K562 (cell line): Measurements from ENCODE around the gene DPEP2. TPM values are rescaled to one million over a fixed set of nuclear protein-coding genes. Genes with fewer than 3 reads are reported as not detected.

Experiments
- ATAC-seq: fragments of 200-7000 bp; cut with Tn5 transposase; 3 replicates; pipeline ENCODE4 v1.9.1; 2020; ENCODE audit warnings: moderate library complexity
- BruUV-seq: library from RNA; stranded (reverse); fragments of 400-500 nt; replicated peaks from 2 replicates; lab custom pipeline; 2021; lab: Mats Ljungman, UMichigan
- CTCF ChIA-PET: fragments of 300-600 bp; formaldehyde crosslinking; extraction: SDS; loops from one replicate; lab custom pipeline; 2021; ENCODE audit warnings: low intra/inter-chr PET ratio; lab: Yijun Ruan, JAX
- POLR2A ChIA-PET: fragments of 300-600, 350-650 bp; sonication (Branson Sonifier 250); formaldehyde crosslinking; extraction: SDS; loops from one replicate; lab custom pipeline; 2021; ENCODE audit warnings: antibody characterized with exemption, inconsistent platforms; lab: Yijun Ruan, JAX
- DNase-seq, 4 experiments: peaks; one replicate each; pipeline versions ENCODE4 v3.0.0 to v3.0.0-alpha.2; 2011 to 2018; ENCODE audit warnings: low spot score in 3 of 4, mixed read lengths in 3 of 4; ENCODE audit errors: extremely low read depth in 1 of 4
- FAIRE-seq: peaks from 2 replicates; lab custom pipeline; 2011; peaks lifted over from hg19 to GRCh38; lab: Jason Lieb, UNC
- H2AFZ ChIP-seq: 2 replicates; pipeline ENCODE4 v1.6.0; 2011; ENCODE audit warnings: low read depth, low read length, control low read depth, inconsistent platforms
- H3K27ac ChIP-seq: fragments of 200-600 bp; 3 replicates; pipeline ENCODE4 v1.8.0; 2011; ENCODE audit warnings: low read depth, mild to moderate bottlenecking, control low read depth, inconsistent platforms, low read length, moderate library complexity, mixed read lengths; ENCODE audit errors: extremely low read depth
- H3K27me3 ChIP-seq, 2 experiments: fragments of 300-600 bp in 1 of 2; 2 replicates in 1 of 2; 3 replicates in 1 of 2; pipeline versions ENCODE4 v1.6.0 to v1.8.0; 2011; ENCODE audit warnings: inconsistent platforms in 2 of 2, low read length in 2 of 2, mild to moderate bottlenecking in 1 of 2, mixed read lengths in 1 of 2, moderate library complexity in 1 of 2; ENCODE audit not compliant: control insufficient read depth in 2 of 2, insufficient read depth in 2 of 2
- H3K36me3 ChIP-seq: fragments of 300-600 bp; 3 replicates; pipeline ENCODE4 v1.8.0; 2011; ENCODE audit warnings: mild to moderate bottlenecking, low read length, inconsistent platforms; ENCODE audit not compliant: control insufficient read depth, insufficient read depth
- H3K4me1 ChIP-seq, 2 experiments: fragments of 200-600 bp in 1 of 2; replicated peaks in 1 of 2; 2 replicates in 1 of 2; 3 replicates in 1 of 2; pipeline versions ENCODE4 v1.5.1 to v1.8.0; 2011; ENCODE audit warnings: inconsistent platforms in 2 of 2, low read length in 2 of 2, mild to moderate bottlenecking in 1 of 2, mixed read lengths in 1 of 2, moderate library complexity in 1 of 2; ENCODE audit not compliant: control insufficient read depth in 2 of 2, insufficient read depth in 2 of 2
- H3K4me2 ChIP-seq: 2 replicates; pipeline ENCODE4 v1.6.1; 2011; ENCODE audit warnings: low read length, control low read depth, inconsistent platforms, mixed read lengths; ENCODE audit not compliant: insufficient read depth
- H3K4me3 ChIP-seq: fragments of 200-600 bp; sonication (generic), shearing (Covaris generic); 2 replicates; pipeline ENCODE4 v1.5.1; 2016; ENCODE audit warnings: control low read depth, inconsistent platforms
- H3K79me2 ChIP-seq: fragments of 200-600 bp; 3 replicates; pipeline ENCODE4 v1.8.0; 2011; ENCODE audit warnings: low read length, inconsistent platforms; ENCODE audit not compliant: control insufficient read depth, insufficient read depth
- H3K9ac ChIP-seq, 2 experiments: 2 replicates each; pipeline versions ENCODE4 v1.6.0 to v1.6.1; 2011; ENCODE audit warnings: low read depth in 2 of 2, low read length in 2 of 2, control low read depth in 1 of 2, inconsistent platforms in 1 of 2, mild to moderate bottlenecking in 1 of 2, mixed read lengths in 1 of 2; ENCODE audit not compliant: insufficient read depth in 1 of 2
- H3K9me1 ChIP-seq: one replicate; pipeline ENCODE4 v1.6.0; 2011; ENCODE audit warnings: inconsistent platforms, mild to moderate bottlenecking, low read length, moderate library complexity; ENCODE audit not compliant: control insufficient read depth, insufficient read depth
- H3K9me3 ChIP-seq: replicated peaks from 2 replicates; pipeline ENCODE4 v1.5.1; 2011; ENCODE audit warnings: low read depth, low read length, inconsistent platforms; ENCODE audit not compliant: control insufficient read depth, insufficient read depth
- H4K20me1 ChIP-seq: replicated peaks from 2 replicates; pipeline ENCODE4 v1.6.1; 2011; ENCODE audit warnings: low read length, inconsistent platforms, mixed read lengths; ENCODE audit not compliant: control insufficient read depth, insufficient read depth
- CREB3L1 ChIP-seq: fragments of 450-650 bp; IDR thresholded peaks from 2 replicates; pipeline ENCODE4 v1.6.1; 2014; ENCODE audit warnings: low read depth, mild to moderate bottlenecking, moderate library complexity, borderline replicate concordance
- CTCF ChIP-seq, 3 experiments: IDR thresholded peaks in 2 of 3; conservative IDR thresholded peaks in 1 of 3; 2 replicates each; pipeline ENCODE4 v1.5.1; 2011 to 2012; ENCODE audit warnings: low read length in 3 of 3, mild to moderate bottlenecking in 3 of 3, control low read depth in 2 of 3, improper control_type of control experiment in 1 of 3, inconsistent platforms in 1 of 3, low read depth in 1 of 3, mixed read lengths in 1 of 3, moderate library complexity in 1 of 3; ENCODE audit not compliant: insufficient read depth in 2 of 3
- MCM7 ChIP-seq, 2 experiments: fragments of 450-650 bp; IDR thresholded peaks; 2 replicates each; pipeline ENCODE4 v1.6.1; 2016 to 2018
- RAD21 ChIP-seq, 2 experiments: fragments of 250-450 bp in 1 of 2; fragments of 450-650 bp in 1 of 2; sonication (Bioruptor Pico) in 1 of 2; formaldehyde crosslinking in 1 of 2; IDR thresholded peaks in 1 of 2; conservative IDR thresholded peaks in 1 of 2; 2 replicates each; pipeline versions ENCODE4 v1.4.0 to v1.8.0; 2020 to 2022; ENCODE audit warnings: mild to moderate bottlenecking in 2 of 2, moderate library complexity in 1 of 2
- SIN3B ChIP-seq: fragments of 450-650 bp; IDR thresholded peaks from 2 replicates; pipeline ENCODE4 v1.6.1; 2017; ENCODE audit warnings: low read depth, mild to moderate bottlenecking, moderate library complexity
- ZFP36 ChIP-seq: fragments of 150-350 bp; IDR thresholded peaks from 2 replicates; pipeline ENCODE4 v1.6.1; 2018; ENCODE audit warnings: low read length, low read depth; ENCODE audit not compliant: partially characterized antibody
- WGBS: fragments of 100-300 bp; shearing (Covaris generic); methylation state at CpG from one replicate; pipeline ENCODE4 v1.1.6; 2016; ENCODE audit warnings: low coverage, mixed read lengths; ENCODE audit not compliant: insufficient coverage; ENCODE audit errors: missing lambda C conversion rate; 5-methylcytosine and 5-hydroxymethylcytosine counted together
- in situ Hi-C: fragments of 300-500 bp; cut with MboI; formaldehyde crosslinking; loops from 4 replicates; pipeline ENCODE4 v1.15.0; 2018; ENCODE audit warnings: inconsistent platforms, mixed read lengths
- intact Hi-C: fragments of 100-400 bp; cut with micrococcal nuclease; formaldehyde crosslinking; loops from 2 replicates; pipeline ENCODE4 v1.14.2; 2022
- polyA plus RNA-seq, 8 experiments: library from polyadenylated mRNA; depleted of rRNA in 4 of 8; stranded (reverse) in 5 of 8; unstranded in 3 of 8; fragments of >200 nt; fragmentation: Nextera tagmentation in 2 of 8; fragmentation: Illumina TruSeq in 1 of 8; extraction: Ambion mirVana in 2 of 8; extraction: Trizol in 1 of 8; gene quantifications; 2 replicates each; pipeline versions ENCODE4 v1.2.1 to v1.2.3, GENCODE V29; 2011 to 2014; ENCODE audit warnings: inconsistent platforms in 1 of 8, missing spikeins in 1 of 8
- total RNA-seq, 7 experiments: library from RNA; depleted of rRNA in 6 of 7; stranded (reverse); fragments of >200 nt in 6 of 7; fragmentation: Illumina TruSeq in 2 of 7; extraction: Trizol in 2 of 7; gene quantifications; 2 replicates each; pipeline versions ENCODE4 v1.2.1 to v1.2.3, GENCODE V29; 2011 to 2021; ENCODE audit warnings: low replicate concordance in 1 of 7

Gene DPEP2
- total and polyA plus RNA-seq, 9 of the 15 experiments (the other 6 are each of a cell fraction or from before 2014, with no cell fraction given) = 0.14 to 1.2 (median 0.38) TPM

- FAIRE-seq = no peak
- Histone ChIP-seq H3K9me3 (no peaks in the 10 kb centered on the region), H3K27ac (no peak overlapping the region), H3K9ac (no peak overlapping the region), H2AFZ (no peak overlapping the region), H3K9me1 (no peaks in the 10 kb centered on the region), H3K36me3 (no peaks in the 10 kb centered on the region), H3K79me2 (no peaks in the 10 kb centered on the region), H3K27me3 (no peaks in the 10 kb centered on the region), H3K4me3 (no peak overlapping the region), H4K20me1 (no peaks in the 10 kb centered on the region), H3K4me1 (peaks cover 20 to 29% of the 10 kb centered on the region in 2 experiments), H3K4me2 (no peak overlapping the region)
- POLR2A ChIA-PET = interaction anchor here (0.6 to 1.9 kb wide), 3 partner anchors 32 to 181 kb away, joined by 3 to 4 read pairs (median 4); partner anchors contain the start of genes DDX28 and DUS2
- intact Hi-C loops = no loop called here
- no TSS peak for BruUV-seq
- ATAC-seq = no peak
- CTCF ChIA-PET = interaction anchor here (0.6 kb wide), 1 partner anchor 63 kb away, joined by 3 read pairs; no protein-coding TSS in a partner anchor
- WGBS = 56% methylated on average over 6 of the region's 6 CpGs
- in situ Hi-C loops = loop anchor here (10.0 kb wide), 1 partner anchor 325 kb away; the partner anchor contains the start of genes PRMT7 and SLC7A6OS
- TF ChIP-seq SIN3B (no peak), CREB3L1 (no peak), RAD21 (CRISPR knock-in tag; conservative IDR thresholded peaks at IDR 0.05 in 1 of 2, IDR thresholded peaks at IDR 0.05 in 1 of 2) (peak in 1 of 2 experiments; percentile 37; a peak in 2 of 4 replicates), MCM7 (IDR thresholded peaks at IDR 0.05) (no peak), ZFP36 (no peak), CTCF (IDR thresholded peaks at IDR 0.05 in 2 of 3, conservative IDR thresholded peaks at IDR 0.05 in 1 of 3; ENCODE audit: insufficient read depth in 2 of 3, low read depth in 1 of 3, low read length in 3 of 3) (peak in 2 of 3 experiments; percentile 17 to 37; a peak in 2 of 6 replicates)
- DNase-seq = no peak
Measured at GRCh38 chr16:67990018-67990386, 9.3 kb downstream of the DPEP2 start.
